ENCODE data around the gene BIVM. TPM values are rescaled to one million over a fixed set of nuclear protein-coding genes. Genes with fewer than 3 reads are reported as not detected.

Gene BIVM
- total RNA-seq, 1 donor from 2014 or later: 39.2 TPM

- DNase-seq: no peak
- Mint-ChIP-seq H3K27me3 (ENCODE audit: unreplicated experiment) (no peaks in the 10 kb centered on the region), H3K27ac (ENCODE audit: unreplicated experiment) (no peak overlapping the region), H3K36me3 (ENCODE audit: unreplicated experiment) (no peaks in the 10 kb centered on the region), H3K9me3 (ENCODE audit: unreplicated experiment) (no peaks in the 10 kb centered on the region), H3K4me3 (ENCODE audit: unreplicated experiment) (no peak overlapping the region), H3K4me1 (ENCODE audit: low read depth, unreplicated experiment) (peaks cover 9% of the 10 kb centered on the region)
- TF ChIP-seq CTCF (IDR thresholded peaks at IDR 0.05; ENCODE audit: partially characterized antibody, unreplicated experiment): no peak
These were observed 73.2 kb downstream of the BIVM start for GRCh38 chr13:102872131-102872530.

- Mint-ChIP-seq H3K4me3 (ENCODE audit: unreplicated experiment) (no peak overlapping the region), H3K27me3 (ENCODE audit: unreplicated experiment) (no peaks in the 10 kb centered on the region), H3K27ac (ENCODE audit: unreplicated experiment) (no peak overlapping the region), H3K9me3 (ENCODE audit: unreplicated experiment) (no peaks in the 10 kb centered on the region), H3K4me1 (ENCODE audit: low read depth, unreplicated experiment) (peaks cover 9% of the 10 kb centered on the region), H3K36me3 (ENCODE audit: unreplicated experiment) (no peaks in the 10 kb centered on the region)
- TF ChIP-seq CTCF (IDR thresholded peaks at IDR 0.05; ENCODE audit: partially characterized antibody, unreplicated experiment): no peak
- no peak for DNase-seq
These were observed 73.6 kb downstream of the BIVM start for GRCh38 chr13:102872531-102872930.

- Mint-ChIP-seq H3K36me3 (ENCODE audit: unreplicated experiment) (no peaks in the 10 kb centered on the region), H3K4me3 (ENCODE audit: unreplicated experiment) (no peak overlapping the region), H3K4me1 (ENCODE audit: low read depth, unreplicated experiment) (peaks cover 12% of the 10 kb centered on the region), H3K9me3 (ENCODE audit: unreplicated experiment) (no peaks in the 10 kb centered on the region), H3K27me3 (ENCODE audit: unreplicated experiment) (no peaks in the 10 kb centered on the region), H3K27ac (ENCODE audit: unreplicated experiment) (no peak overlapping the region)
- no peak for TF ChIP-seq CTCF (IDR thresholded peaks at IDR 0.05; ENCODE audit: partially characterized antibody, unreplicated experiment)
- DNase-seq: no peak
These were observed 74.7 kb downstream of the BIVM start for GRCh38 chr13:102873653-102874052.

GRCh38 chr13:102875256-102875655, 76.3 kb downstream of the BIVM start:
- no peak for TF ChIP-seq CTCF (IDR thresholded peaks at IDR 0.05; ENCODE audit: partially characterized antibody, unreplicated experiment)
- Mint-ChIP-seq H3K9me3 (ENCODE audit: unreplicated experiment) (no peaks in the 10 kb centered on the region), H3K36me3 (ENCODE audit: unreplicated experiment) (no peaks in the 10 kb centered on the region), H3K4me3 (ENCODE audit: unreplicated experiment) (no peak overlapping the region), H3K27me3 (ENCODE audit: unreplicated experiment) (no peaks in the 10 kb centered on the region), H3K27ac (ENCODE audit: unreplicated experiment) (peak overlapping the region; percentile 48), H3K4me1 (ENCODE audit: low read depth, unreplicated experiment) (peaks cover 17% of the 10 kb centered on the region)
- no peak for DNase-seq

GRCh38 chr13:102877303-102877702, 78.4 kb downstream of the BIVM start:
- peak overlapping the region; percentile 78 for H3K27ac Mint-ChIP-seq (ENCODE audit: unreplicated experiment)
- no peak overlapping the region for H3K4me3 Mint-ChIP-seq (ENCODE audit: unreplicated experiment)

More at GRCh38 chr13:102877303-102877702, 78.4 kb downstream of the BIVM start:
- Mint-ChIP-seq H3K9me3 (ENCODE audit: unreplicated experiment) (no peaks in the 10 kb centered on the region), H3K4me1 (ENCODE audit: low read depth, unreplicated experiment) (peaks cover 17% of the 10 kb centered on the region), H3K27me3 (ENCODE audit: unreplicated experiment) (no peaks in the 10 kb centered on the region), H3K36me3 (ENCODE audit: unreplicated experiment) (no peaks in the 10 kb centered on the region)
- no peak for TF ChIP-seq CTCF (IDR thresholded peaks at IDR 0.05; ENCODE audit: partially characterized antibody, unreplicated experiment)
- DNase-seq: peak; percentile 40

Data from glutamatergic neuron (in vitro differentiated cells).